Stimulated activated CD8-positive, alpha-beta memory T cell treated with anti-CD3 and anti-CD28 coated beads, Interleukin-15, amount 100 ng/mL, for 1 hour (primary cell): ENCODE data around the gene NKD1.
"Not testable (repeated sequence)": the region's sequence is repeated elsewhere in the genome, so short reads cannot be mapped to it uniquely, and the experiment has no call there.

Experiments used
- DNase-seq: peaks from one replicate; pipeline ENCODE4 v3.0.0-alpha.2; 2020; ENCODE audit warnings: low read depth

NKD1 gene, protein sequence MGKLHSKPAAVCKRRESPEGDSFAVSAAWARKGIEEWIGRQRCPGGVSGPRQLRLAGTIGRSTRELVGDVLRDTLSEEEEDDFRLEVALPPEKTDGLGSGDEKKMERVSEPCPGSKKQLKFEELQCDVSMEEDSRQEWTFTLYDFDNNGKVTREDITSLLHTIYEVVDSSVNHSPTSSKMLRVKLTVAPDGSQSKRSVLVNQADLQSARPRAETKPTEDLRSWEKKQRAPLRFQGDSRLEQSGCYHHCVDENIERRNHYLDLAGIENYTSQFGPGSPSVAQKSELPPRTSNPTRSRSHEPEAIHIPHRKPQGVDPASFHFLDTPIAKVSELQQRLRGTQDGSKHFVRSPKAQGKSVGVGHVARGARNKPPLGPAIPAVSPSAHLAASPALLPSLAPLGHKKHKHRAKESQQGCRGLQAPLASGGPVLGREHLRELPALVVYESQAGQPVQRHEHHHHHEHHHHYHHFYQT

DNA sequence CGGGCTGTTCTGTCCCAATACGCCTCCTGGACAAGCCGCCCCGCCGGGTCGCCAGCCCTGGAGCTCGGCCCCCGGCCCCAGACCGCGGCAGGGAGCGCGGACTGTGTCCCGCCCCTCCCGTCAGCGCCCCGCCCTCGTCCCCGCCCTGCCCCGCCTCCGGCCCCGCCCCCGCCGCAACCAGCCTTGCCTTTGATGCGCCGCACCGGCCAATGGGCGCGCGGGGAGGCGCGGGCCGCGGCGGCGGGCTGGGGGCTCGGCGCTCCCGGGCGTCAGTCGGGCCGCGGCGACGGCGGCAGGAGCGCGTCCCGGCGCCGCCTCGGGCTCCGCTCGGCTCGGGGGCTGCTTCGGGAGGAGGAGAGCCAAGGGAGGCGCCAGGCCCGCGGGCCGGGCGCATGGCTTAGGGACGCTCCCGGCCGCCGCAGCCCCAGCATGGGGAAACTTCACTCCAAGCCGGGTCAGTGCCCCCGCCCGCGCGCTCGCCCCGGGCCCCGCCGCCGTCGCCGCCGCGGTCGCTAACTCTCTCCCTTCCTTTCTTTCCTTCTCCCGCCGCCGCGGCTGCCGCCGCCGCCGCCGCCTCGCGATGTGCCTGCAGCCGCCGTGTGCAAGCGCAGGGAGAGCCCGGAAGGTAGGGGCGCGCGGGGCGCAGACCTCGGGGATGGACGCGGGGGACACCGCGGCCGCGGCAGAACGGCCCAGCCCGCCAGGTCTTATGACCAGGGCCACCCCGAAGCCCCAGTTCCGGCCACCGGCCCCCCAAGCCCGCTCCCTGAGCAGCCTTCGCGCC, at the start of gene NKD1:
NKD1 (plus strand) TSS at position 272 of the 784 bp plus-strand sequence; CDS start at position 430, 158 bp downstream.
- DNase-seq, result peak; percentile 32

DNA sequence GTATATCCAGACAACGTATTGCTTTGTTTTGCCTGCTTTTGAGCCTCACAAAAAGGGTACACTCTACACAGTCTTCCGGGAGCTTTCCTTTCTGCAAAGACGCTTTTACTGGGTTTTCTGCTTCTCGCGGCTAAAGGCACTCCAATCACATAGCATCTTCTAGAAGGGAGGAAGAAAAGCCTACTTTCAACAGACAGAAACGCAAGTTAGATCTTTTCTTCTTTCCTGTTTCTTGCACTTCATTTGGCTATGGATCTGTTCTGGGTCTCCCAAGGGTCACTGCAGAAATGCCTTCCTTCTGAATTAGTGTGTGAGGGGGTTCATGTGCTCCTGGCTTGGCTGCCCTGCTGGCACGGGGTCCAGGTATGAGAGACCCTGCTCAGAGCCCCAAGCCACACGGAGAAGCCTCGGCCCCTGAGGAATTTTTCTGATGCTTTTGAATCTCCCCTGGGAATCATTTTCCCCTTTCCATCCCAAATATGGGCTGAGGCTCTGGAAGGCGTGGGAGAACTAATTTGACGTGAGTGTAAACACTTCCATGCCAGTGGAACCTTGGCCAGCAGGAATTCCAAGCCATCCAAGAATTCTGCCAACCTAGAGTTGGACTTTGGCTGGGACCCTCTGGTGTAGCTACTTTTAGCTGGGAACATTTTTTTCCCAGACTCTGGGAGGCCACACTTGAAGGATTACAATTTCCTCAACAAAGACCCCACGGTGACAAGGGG, 49.6 kb upstream of the NKD1 start:
- no peak for DNase-seq

DNA sequence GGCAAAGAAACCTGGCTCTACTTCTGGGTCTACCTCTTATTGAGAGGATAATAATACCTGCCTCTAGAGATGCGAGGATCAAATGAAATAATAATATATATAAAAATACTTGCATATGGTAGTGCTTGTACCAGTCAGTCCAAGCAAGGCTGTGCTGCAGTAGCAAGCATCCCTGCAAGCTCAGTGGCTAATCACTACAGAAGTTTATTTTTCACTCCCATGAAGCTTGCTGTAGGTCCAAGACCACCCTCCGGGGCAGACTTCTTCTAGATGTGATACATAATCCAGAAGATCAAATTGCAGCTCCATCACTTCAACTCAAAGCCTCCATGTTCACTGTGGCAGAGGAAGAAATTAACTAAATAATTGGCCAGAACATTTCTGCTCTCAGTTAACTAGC, 48.9 kb upstream of the NKD1 start:
- no peak for DNase-seq

DNA sequence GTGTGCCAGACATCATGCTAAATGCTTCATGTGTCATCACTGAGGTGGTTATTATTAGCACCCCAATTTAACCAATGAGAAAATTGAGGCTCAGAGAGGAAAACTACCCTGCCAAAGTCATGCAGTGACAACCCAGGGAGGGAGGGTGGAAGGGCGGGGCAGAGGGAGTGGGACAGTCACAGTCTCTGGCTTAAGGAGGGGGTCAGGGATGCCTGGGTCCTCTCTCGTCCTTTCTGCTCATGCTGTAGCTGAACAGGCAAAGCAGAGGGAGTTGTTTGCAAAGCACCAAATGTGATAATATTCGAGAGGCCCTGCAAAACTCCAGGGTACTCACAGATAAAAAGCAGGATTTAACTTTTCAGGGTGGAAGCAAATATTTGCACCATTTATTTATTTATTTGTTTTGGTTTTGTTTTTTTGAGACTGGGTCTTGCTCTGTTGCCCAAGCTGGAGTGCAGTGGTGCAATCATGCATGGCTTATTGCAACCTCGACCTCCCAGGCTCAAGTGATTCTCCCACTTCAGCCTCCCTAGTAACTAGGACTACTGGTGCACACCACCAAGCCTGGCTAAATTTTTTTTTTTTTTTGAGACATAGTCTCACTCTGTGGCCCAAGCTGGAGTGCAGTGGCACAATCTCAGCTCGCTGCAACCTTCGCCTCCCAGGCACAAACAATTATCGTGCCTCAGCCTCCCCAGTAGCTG, 47.9 kb upstream of the NKD1 start:
- DNase-seq, result no peak

DNA sequence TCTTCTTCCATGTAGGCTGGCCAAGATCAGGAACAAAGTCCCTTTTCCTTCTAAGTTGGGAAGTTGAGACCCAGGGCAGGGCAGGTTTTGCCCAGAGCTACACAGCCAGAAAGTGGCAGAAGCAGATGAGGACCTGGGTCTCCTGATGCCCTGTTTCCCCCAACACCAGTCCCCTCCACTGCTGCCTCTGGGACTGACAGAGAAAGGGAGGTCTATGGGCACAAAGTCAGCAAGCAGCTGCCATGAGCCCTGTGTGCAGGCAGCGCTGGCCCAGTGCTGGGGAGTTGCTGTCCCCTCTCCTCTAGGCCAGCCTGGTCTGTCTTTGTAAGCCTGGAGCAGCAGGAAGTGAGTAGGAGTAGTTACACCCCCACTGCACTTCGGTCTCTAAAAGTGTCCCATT, 46.9 kb upstream of the NKD1 start:
- DNase-seq, result no peak

DNA sequence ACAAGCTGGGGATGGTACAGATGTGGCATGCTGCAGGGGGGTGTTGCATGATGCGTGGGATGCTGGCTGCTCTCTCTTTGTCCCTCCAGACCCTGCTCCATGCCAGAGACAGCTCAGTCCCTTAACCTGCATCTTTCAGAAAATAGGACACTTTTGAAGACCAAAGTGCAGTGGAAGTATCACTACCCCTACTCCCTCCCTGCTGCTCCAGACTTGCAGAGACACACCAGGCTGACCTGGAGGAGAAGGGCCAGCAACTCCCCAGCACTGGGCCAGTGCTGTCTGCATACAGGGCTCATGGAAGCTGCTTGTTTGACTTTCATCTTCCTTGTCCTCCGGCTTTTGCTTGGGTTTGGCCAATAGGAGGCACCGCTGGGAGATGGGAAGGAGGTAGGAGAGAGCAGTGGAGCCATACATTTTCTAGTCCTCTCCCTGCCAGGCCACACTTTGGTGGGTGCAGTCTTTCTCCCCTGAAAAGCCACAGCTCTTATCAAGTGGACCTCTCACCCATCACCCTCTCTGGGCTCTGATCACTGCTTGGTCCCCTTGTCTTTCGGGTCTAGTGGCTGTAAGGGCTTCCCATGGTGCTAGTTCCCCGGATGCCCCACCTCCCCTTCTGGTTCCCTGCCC, 46.1 kb upstream of the NKD1 start:
- no peak for DNase-seq

DNA sequence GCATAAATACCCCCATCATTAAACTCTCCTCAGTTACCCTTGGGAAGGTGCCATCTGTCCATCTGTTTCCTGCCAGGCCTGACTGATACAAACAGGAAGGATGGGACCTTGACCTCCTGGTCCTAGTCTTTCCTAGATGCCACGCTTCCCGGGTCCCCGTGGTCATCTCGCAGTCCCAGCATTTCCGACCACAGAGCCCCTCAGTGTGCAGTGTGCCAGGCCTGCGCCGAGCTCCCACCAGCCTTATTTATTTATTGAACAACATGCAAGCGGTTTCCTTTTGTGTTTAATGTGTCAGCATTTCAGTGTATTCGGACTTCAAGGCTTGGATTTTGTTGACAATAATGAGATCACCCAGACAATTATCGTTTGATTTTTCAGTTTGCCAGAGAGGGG, 45.6 kb upstream of the NKD1 start:
- no peak for DNase-seq

DNA sequence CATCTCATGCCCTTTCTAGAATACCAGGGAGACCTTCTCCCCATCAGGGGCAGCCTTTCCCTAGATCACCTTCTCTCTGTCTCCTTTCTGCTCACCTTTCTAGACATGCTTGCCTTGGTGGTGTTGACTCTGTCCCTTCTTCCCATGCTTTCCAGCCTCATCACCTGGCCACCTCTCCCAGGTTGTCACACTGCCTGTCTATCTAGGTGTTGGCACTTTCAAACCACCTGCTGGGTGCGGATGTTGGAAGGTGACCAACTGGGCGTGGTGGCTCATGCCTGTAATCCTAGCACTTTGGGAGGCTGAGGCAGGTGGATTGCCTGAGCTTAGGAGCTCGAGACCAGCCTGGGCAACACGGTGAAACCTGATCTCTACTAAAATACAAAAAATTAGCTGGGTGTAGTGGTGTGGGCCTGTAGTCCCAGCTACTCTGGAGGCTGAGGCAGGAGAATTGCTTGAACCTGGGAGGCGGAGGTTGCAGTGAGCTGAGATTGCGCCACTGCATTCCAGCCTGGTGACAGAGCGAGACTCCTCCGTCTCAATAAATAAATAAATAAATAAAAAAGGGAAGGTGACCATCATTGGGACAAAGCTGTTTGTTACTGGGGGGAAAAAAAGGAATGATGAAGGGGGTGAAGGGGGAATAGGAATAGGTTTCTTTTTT, 44.2 kb upstream of the NKD1 start:
- not testable (repeated sequence) for DNase-seq

DNA sequence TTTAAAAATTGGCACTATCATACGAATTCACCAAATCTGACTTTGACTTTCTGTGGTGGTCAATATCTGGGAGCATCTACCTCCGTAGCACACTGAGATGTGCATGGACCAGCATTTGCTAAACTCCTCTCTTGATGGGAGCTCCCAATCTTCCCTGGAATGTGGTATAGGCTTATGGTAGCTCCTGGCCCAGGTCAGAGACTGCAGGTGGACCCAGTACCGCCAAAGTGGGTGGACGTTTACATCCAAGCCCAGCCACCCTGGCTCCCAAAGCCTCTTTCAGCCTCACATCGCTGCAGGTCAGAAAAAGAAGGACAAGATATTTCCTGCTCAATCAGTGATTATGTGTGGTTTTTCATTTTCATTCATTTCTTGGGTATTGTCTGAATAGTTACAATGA, 43.1 kb upstream of the NKD1 start:
- no peak for DNase-seq

DNA sequence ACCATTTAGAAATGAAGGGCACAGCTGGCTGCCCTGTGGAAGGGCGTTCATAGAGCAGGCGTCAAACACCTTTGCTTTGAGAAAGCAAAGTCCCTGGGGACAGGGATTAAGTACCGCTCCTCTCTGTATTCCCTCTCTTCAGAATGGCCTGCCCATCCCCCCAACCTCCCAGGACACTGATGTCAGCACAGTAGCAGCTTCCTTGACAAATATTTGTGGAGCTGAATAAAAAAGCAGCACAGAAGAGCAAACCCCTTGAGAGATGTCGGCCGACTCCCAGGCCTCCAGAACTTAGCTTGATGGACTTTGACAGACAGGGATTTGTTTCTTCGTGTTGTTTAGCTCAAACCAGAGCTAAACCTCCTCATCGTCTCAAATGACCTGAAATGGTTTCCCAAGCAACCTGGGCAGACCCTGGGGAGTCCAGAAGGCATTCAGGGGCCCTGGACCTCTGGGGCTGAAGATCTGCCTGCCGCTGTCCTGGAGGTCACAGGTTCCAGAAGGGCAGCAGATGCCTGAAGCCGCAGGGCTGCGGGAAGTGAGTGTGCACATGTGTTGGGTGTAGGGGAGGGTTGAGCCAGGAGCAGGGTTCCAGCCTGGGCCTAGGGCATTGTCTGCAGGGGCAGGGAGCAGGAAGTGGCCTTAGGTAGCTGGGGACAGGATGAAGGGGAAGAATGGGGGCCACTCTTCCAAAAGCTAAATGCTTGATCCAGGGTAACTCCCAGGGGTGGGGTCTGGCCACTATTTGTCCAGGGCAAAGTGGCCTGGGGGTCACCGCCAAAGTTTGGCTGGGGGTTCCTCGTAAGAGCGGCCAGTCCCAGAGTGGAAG, 42.3 kb upstream of the NKD1 start:
- DNase-seq, result no peak

DNA sequence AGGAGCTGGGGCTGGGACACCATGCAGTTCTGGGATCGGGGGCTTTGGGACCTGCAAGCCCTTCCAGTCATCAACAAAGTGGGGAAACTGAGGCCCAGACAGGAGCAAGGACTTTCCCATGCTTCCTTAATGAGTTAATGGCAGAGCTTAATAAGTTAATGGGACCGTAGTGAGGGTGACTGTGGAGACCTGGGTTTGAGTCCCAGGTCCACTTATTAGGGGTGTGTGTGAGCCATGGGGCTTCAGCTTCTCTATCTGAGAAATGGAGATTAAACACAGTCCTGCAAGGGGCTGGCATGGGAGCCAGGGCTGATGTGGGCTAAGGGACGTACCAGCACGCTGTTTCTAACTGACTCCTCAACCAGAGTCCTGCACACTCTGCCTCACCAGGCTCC, 41.7 kb upstream of the NKD1 start:
- DNase-seq, result no peak

DNA sequence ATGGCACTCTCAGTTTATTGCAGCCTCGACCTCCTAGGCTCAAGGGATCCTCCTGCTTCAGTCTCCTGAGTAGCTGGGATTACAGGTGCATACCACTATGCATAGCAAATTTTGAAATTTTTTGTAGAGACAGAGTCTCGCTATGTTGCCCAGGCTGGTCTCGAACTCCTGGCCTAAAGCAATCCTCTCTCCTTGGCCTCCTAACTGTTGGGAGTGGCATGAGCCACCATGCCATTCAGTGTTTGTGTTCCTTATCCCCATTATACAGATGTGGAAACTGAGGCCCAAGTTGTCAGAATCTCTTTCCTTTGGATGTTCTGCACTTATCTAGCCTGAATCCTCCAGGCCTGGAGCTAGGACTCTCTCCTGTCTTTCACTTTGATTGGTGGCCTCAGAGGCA, 40.8 kb upstream of the NKD1 start:
- DNase-seq, result no peak

DNA sequence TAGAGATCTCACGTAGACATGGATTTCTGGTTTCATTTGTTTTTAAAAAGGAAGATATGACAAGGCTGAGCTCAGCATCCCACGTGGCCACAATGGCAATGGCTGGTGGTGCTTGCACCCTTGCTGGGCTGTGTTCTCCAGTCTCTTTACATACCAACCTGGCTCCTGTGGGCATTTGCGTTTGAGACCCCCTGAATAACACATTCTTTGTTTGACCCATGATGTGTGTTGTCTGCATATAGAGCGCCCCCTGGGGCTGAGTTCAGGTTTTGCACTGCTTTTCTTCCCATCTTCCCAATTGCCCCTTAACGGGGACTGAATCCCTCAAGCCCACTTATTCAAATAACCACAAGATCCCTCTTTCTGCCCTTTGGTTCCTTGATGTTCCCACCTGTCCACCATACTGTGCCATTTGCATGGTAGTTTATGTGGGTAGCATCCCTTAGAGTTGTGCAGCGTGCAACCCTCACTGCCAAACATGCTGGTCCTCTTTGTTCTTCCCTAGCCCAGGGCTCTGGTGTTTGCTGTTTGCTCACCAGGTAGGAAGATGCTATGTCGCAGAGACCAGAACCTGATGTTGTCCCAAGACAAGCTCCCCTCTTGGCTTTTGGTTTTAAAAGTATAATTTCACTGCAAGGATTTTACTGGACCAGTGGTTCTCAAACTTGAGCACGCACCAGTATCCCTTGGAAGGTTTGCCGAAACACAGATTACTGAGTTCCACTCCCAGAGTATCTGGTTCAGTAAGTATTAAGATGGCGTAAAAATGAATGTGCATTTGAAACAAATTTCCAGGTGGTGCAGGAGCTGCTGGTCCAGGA, 38.5 kb upstream of the NKD1 start:
- DNase-seq, result peak; percentile 14

DNA sequence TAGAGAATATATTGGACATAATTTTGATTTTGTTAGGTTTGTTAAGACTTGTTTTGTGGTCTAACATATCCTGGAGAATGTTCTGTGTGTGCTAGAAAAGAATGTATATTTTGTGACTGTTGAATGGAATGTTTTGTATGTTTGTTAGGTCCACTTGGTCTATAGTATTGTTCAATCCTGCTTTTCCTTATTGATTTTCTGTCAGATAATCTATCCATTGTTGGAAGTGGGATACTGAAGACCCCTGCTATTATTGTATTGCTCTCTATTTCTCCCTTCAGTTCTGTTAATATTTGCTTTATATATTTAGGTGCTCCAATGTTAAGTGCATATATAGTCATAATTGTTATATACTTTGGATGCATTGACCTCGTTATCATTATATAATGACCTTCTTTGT, 33.0 kb upstream of the NKD1 start:
- DNase-seq, result no peak

DNA sequence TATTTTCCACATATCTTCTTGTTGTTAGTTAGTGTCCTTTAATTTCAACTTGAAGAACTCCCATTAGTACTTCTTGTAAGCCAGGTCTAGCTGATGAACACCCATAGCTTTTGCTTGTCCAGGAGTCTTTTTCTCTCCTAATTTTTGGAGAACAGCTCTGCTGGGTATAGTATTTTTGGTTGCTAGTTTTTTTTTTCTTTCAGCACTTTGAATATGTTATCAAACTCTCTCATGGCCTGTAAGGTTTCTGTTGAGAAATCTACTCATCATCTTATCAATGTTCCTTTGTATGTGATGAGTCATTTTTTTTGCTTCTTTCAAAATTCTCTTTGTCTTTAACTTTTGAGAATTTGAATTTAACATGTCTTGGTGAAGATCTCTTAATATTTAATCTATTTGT, 31.8 kb upstream of the NKD1 start:
- DNase-seq, result no peak

DNA sequence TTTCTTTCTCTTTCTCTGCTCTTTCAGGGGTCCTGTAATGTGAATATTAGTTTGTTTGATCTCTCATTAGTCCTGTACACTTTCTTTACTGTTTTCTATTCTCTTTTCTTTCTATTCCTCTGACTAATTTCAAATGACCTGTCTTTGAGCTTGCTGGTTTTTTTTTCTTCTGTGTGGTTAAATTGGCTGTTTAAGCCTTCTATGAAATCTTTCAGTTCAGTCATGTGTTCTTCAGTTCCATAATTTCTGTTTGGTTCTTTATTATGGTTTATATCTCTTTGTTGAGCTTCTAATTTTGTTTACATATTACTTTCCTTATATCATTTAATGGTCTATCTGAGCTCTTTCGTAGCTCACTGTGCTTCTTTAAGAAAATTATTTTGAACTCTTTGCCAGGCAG, 31.3 kb upstream of the NKD1 start:
- no peak for DNase-seq

DNA sequence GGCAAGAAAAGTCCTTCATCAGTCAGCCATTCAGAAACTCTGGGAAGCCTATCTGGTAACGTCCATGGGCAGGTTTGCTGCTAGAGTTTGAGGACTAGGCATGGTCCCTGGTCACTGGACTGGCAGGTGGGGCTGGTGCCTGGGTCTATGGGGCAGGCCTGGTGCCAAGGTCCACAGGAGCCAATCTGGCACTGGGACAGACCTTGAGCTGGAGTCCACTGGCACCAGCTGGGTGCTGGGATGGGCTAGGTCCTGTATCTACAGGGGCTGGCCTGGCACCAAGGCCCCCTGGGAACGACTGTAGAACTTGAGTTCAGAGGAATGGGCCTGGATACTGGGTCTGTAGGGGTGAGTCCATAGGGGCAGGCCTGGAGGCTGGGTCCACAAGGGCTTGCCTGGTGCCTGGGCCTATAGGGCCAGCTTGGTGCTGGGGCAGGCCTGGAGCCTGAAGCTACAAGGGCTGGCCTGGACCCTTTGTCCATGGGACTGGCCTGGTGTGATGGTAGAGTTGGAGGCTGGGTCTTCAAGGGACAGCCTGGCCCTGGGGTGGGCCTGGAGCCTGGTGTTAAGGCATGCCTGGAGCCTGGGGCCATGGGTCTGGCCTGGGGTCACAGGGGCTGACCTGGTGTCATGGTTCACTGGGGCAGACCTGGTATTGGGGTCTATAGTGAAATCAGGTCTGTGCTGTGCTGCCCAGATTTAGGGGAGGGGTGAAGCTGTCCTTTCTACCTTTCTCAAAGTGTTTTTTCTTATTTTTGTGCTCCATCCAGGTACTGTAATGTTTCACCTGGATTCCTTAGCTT, 30.5 kb upstream of the NKD1 start:
- DNase-seq, result no peak

DNA sequence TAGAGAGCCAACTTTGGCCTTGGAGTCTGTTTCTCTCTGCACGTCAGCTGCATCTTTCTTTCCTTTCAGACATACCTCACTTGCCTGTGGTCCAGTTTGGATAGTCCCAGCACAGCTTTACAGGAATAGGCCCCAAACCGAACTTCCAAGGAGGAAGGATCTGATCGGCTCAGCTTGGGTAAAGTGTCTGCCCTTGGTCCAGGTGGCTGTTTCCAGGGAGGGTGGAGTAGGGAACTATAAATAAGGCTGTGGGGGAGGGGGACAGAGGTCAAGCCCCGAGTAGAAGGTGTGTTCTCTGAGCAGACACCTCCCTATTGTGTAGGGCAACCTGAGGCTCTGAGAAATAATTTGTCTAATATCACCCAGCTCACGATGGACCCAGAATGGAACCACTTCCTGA, 29.2 kb upstream of the NKD1 start:
- no peak for DNase-seq
